Ectodermal cell (in vitro differentiated cells): ENCODE results near the gene NUMA1.

ENCODE experiments used
- H3K27ac ChIP-seq: 2 replicates; pipeline ENCODE4 v1.7.0; 2013; ENCODE audit warnings: mild to moderate bottlenecking, low read depth, low read length; ENCODE audit not compliant: insufficient read depth, poor library complexity, severe bottlenecking
- H3K27me3 ChIP-seq: 2 replicates; pipeline ENCODE4 v1.7.0; 2013; ENCODE audit warnings: mild to moderate bottlenecking, low read length; ENCODE audit not compliant: insufficient read depth, control insufficient read depth, poor library complexity, severe bottlenecking
- H3K36me3 ChIP-seq: one replicate; pipeline ENCODE4 v1.7.0; 2013; ENCODE audit warnings: low read length; ENCODE audit not compliant: control insufficient read depth, insufficient read depth
- H3K4me1 ChIP-seq: one replicate; pipeline ENCODE4 v1.7.0; 2013; ENCODE audit warnings: low read length; ENCODE audit not compliant: control insufficient read depth, insufficient read depth
- H3K4me3 ChIP-seq: 2 replicates; pipeline ENCODE4 v1.7.0; 2013; ENCODE audit warnings: low read depth, low read length, control low read depth; ENCODE audit not compliant: insufficient read depth
- H3K9me3 ChIP-seq: 2 replicates; pipeline ENCODE4 v1.7.0; 2013; ENCODE audit warnings: mild to moderate bottlenecking, low read length, moderate library complexity; ENCODE audit not compliant: control insufficient read depth
- WGBS, 2 experiments: methylation state at CpG; one replicate each; pipeline ENCODE4 v1.1.7; 2013; ENCODE audit warnings: missing lambda C conversion rate in 2 of 2; 5-methylcytosine and 5-hydroxymethylcytosine counted together

NUMA1 gene

DNA sequence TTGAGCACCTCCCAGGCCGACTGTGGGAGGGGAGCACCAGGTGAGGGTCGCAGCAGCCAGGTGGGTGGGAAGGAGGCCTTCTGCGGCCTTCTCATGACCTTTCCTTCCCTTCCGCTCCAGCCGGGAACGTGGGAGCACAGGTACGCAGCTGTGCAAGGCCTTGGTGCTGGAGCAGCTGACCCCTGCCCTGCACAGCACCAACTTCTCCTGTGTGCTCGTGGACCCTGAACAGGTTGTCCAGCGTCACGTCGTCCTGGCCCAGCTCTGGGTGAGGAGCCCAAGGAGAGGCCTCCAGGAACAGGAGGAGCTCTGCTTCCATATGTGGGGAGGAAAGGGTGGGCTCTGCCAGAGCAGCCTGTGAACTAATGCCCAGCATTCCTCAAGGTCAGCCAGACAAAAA, 79.1 kb downstream of the NUMA1 start:
- no peaks in the 10 kb centered on the region for H3K9me3 ChIP-seq
- peaks cover 36% of the 10 kb centered on the region for H3K36me3 ChIP-seq
- H3K4me1 ChIP-seq = no peaks in the 10 kb centered on the region
- H3K4me3 ChIP-seq = no peak overlapping the region
- 93 to 96% methylated on average over 11 of the region's 11 CpGs for WGBS, 2 experiments
- H3K27me3 ChIP-seq = no peaks in the 10 kb centered on the region
- H3K27ac ChIP-seq = no peak overlapping the region

DNA sequence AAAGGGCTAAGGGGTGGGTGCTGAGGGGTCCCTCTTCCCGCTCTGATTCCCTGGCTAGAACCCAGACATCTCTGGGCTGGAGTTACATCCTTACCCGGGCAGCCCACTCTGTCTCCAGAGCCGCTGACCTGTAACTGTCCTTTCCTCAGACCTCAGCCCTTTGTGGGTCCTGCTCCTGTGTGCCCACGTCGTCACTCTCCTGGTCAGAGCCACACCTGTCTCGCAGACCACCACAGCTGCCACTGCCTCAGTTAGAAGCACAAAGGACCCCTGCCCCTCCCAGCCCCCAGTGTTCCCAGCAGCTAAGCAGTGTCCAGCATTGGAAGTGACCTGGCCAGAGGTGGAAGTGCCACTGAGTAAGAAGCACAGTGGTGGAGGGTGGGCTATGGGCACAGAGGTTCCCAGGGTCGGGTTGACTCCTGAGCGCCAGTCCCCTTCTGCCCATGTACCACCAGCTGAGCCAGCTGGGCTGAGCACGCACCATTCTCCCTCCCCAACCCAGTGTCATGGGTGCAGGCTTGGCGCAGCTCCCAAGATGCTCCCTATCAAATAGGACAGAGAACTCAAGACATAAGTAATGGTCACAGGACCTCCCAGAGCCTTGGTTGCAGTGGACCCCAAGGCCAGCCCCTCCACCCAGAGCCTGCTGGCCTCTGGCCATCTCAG, 80.0 kb downstream of the NUMA1 start:
- Histone ChIP-seq H3K27me3 (no peaks in the 10 kb centered on the region), H3K36me3 (peaks cover 27% of the 10 kb centered on the region), H3K4me3 (no peak overlapping the region), H3K4me1 (no peaks in the 10 kb centered on the region), H3K9me3 (no peaks in the 10 kb centered on the region), H3K27ac (no peak overlapping the region)
- 93 to 94% methylated on average over 10 of the region's 10 CpGs for WGBS, 2 experiments

DNA sequence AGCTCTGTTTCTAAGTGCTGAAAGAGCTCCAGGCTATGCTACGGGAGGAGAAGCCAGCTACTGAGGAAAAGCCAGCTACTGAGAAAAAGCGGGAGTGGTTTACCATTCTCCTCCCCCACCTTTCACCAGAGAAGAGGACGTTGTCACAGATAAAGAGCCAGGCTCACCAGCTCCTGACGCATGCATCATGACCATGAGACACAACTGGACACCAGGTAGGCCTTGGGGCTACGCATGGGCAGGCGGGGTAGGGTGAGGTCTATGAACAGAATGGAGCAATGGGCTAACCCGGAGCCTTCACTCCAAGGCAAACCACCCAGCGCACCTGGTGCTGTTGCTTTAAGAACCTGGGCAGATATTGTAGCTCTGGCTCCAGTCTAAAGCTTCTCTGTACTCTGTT, 80.5 kb downstream of the NUMA1 start:
- H3K4me3 ChIP-seq = no peak overlapping the region
- H3K9me3 ChIP-seq = no peaks in the 10 kb centered on the region
- peaks cover 22% of the 10 kb centered on the region for H3K36me3 ChIP-seq
- H3K27ac ChIP-seq = no peak overlapping the region
- H3K27me3 ChIP-seq = no peaks in the 10 kb centered on the region
- 91 to 94% methylated on average over 8 of the region's 8 CpGs for WGBS, 2 experiments
- H3K4me1 ChIP-seq = no peaks in the 10 kb centered on the region

DNA sequence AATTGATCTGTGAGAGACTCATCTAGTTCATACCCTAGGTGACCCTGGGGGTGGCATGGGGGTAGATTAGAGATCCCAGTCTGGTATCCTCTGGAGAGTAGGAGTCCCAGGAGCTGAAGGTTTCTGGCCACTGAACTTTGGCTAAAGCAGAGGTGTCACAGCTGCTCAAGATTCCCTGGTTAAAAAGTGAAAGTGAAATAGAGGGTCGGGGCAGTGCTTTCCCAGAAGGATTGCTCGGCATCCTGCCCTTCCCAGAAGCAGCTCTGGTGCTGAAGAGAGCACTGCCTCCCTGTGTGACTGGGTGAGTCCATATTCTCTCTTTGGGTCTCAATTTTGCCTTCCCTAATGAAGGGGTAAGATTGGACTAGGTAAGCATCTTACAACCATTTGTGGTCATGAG, 81.0 kb downstream of the NUMA1 start:
- no peaks in the 10 kb centered on the region for H3K4me1 ChIP-seq
- peaks cover 17% of the 10 kb centered on the region for H3K36me3 ChIP-seq
- no peak overlapping the region for H3K4me3 ChIP-seq
- no peak overlapping the region for H3K27ac ChIP-seq
- 85 to 87% methylated on average over 2 of the region's 2 CpGs for WGBS, 2 experiments
- no peaks in the 10 kb centered on the region for H3K9me3 ChIP-seq
- H3K27me3 ChIP-seq = no peaks in the 10 kb centered on the region

DNA sequence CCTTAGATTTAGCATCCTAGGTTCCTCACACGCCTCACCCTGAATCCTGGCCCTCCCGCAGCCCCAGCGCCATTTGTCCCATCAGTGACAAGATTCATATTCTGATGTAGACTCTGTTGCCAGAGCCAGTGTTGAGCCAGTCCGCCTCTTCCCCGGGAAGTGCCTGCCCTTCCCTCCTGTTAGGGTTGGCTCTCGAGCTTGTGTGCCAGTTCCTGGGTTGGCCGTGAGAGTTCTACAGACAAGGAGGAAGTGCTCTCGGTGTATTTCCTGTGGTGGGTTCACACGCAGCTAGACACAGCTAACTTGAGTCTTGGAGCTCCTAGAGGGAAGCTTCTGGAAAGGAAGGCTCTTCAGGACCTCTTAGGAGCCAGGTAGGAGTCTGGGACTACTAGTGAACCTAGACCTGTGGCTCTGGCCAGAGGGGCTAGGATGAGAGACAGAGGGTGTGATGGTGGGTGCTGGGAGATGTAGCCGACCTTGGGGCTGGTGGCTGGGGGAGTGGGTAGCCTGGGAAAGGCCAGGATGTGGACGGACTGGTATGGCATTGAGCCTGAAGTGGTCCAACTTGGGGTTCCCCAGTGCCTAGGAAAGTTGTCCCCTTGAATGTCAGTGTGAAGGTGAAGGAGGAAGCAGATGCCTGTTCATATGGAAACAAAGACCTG, 81.6 kb downstream of the NUMA1 start, which contains the start of gene IL18BP:
Gene IL18BP, plus strand, starts transcription at position 261 of the 662 bp plus-strand sequence. CDS start 1,076 bp downstream, outside the sequence.
- Histone ChIP-seq H3K9me3 (no peaks in the 10 kb centered on the region), H3K4me3 (no peak within 1 kb of the TSS), H3K4me1 (no peaks in the 10 kb centered on the region), H3K36me3 (peaks cover 11% of the 10 kb centered on the region), H3K27ac (no peak within 1 kb of the TSS), H3K27me3 (no peaks in the 10 kb centered on the region)
- 94 to 96% methylated on average over 11 of the region's 11 CpGs for WGBS, 2 experiments

DNA sequence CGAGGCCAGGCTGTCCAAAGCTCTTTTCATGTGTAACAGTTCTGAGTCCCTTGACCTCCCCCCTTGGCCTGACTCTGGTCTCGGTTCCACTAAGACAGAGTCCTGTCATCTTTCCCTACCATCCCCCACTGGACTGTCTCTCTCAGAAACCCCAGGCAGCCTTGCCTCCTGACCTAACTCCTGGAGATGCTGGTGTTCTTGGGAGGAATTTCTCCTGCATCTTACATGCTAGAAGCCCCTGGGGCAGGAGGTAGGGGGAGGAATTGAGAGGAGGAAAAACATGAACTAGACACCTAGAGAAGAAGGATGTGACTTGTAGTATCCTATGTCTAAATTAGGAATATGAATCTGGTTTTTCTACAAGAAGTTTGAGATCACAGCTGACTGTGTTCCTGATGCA, 82.3 kb downstream of the NUMA1 start:
- Histone ChIP-seq H3K4me1 (no peaks in the 10 kb centered on the region), H3K36me3 (peaks cover 5% of the 10 kb centered on the region), H3K9me3 (no peaks in the 10 kb centered on the region), H3K27me3 (no peaks in the 10 kb centered on the region), H3K27ac (no peak overlapping the region), H3K4me3 (no peak overlapping the region)
- WGBS, 2 experiments = 84 to 92% methylated on average over 2 of the region's 2 CpGs

DNA sequence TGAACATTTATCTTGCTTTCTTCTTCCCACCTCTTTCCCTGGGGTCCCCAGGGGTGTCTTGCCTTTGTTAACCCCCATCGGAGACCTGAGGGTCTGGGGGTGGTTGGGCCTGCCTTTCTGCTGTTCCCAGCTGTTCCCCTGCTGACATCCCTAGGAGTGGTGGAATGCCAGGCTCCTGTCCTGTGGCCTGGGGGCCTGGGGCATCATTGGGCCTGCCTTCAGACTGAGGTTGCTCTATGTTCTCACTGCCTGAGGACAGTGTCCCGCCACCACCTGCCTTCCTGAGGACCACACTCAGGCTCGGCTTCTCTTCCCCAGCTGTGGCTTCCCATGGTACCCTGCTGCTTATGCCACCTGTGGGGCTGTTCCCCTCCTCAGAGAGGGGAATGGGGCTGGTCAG, 82.7 kb downstream of the NUMA1 start:
- no peaks in the 10 kb centered on the region for H3K27me3 ChIP-seq
- H3K36me3 ChIP-seq = peaks cover 5% of the 10 kb centered on the region
- no peaks in the 10 kb centered on the region for H3K4me1 ChIP-seq
- no peak overlapping the region for H3K4me3 ChIP-seq
- H3K27ac ChIP-seq = no peak overlapping the region
- 92 to 94% methylated on average over 3 of the region's 3 CpGs for WGBS, 2 experiments
- no peaks in the 10 kb centered on the region for H3K9me3 ChIP-seq

DNA sequence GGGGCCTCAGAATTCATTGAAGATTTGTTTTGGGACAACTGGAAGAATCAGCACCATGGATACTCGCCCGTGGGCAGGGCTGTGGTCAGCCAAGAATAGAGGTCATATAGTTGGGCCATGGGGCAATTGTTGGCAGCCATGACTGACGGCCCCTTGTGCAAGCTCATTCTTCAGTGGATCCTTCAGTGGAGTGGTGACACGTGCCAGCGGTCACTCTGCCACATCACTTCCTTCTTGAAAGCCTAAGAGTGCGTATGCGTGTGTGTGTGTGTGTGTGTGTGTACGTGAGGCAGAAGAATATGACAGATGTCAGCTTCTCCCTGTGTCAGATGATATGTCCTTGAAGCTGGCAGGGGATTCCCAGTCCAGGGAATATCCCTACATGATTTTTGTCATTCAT, 83.4 kb downstream of the NUMA1 start:
- H3K27ac ChIP-seq = no peak overlapping the region
- H3K4me3 ChIP-seq = no peak overlapping the region
- peaks cover 5% of the 10 kb centered on the region for H3K36me3 ChIP-seq
- no peaks in the 10 kb centered on the region for H3K27me3 ChIP-seq
- 87 to 90% methylated on average over 8 of the region's 8 CpGs for WGBS, 2 experiments
- H3K9me3 ChIP-seq = no peaks in the 10 kb centered on the region
- H3K4me1 ChIP-seq = no peaks in the 10 kb centered on the region

DNA sequence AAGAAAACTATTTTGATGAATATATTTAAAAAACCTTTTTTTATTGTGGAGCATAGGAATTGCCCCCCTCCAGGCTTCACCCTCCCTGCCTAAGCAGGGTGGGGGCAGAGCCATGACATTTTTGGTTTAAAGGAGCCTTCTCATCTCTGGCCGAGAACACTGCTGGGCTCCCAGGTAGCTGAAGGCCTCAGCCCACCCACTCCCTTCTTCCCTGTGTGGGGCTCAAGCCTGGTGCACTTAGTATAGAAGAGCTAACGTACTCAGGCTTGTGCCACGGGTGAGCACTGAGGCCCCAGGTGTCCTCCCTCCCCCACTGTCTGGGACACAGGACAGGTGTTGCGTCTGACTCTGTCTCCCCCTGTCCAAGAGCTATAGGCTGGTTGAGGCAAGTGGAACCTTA, 83.8 kb downstream of the NUMA1 start:
- Histone ChIP-seq H3K27ac (no peak overlapping the region), H3K4me3 (no peak overlapping the region), H3K9me3 (no peaks in the 10 kb centered on the region), H3K27me3 (no peaks in the 10 kb centered on the region), H3K36me3 (peaks cover 5% of the 10 kb centered on the region), H3K4me1 (no peaks in the 10 kb centered on the region)
- WGBS, 2 experiments = 93 to 96% methylated on average over 4 of the region's 4 CpGs

DNA sequence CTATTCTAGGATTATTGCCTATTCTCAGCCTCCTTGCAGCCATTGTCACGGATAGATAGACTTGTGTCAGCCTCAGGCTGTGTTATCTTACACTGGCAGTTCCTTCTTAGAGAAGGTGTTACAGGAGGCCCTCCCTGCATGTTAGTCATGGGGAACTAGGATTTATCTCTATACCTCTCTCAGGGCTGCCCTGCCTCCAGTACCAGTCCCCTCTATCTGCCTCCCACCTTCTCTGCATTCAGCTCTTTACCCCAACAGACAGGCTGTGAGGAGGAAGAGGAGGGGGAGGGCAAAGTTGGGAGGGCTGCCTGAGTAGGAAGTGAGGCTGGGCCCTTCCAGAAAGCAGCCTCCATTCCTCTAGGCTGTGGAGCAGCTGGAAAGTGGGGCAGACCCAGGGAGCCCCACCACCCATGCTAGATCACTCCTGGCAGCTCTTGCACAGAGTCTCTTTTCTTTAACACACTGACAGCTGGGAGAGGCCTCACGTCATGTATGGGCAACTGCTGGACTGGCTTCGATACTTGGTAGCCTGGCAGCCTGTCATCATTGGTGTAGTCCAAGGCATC, 84.5 kb downstream of the NUMA1 start:
- Histone ChIP-seq H3K4me1 (no peaks in the 10 kb centered on the region), H3K36me3 (no peaks in the 10 kb centered on the region), H3K27ac (no peak overlapping the region), H3K9me3 (no peaks in the 10 kb centered on the region), H3K27me3 (no peaks in the 10 kb centered on the region), H3K4me3 (no peak overlapping the region)
- WGBS, 2 experiments = 95 to 97% methylated on average over 3 of the region's 3 CpGs
